Activated naive CD8-positive, alpha-beta T cell treated with anti-CD3 and anti-CD28 coated beads, Interleukin-2, amount 10 ng/mL, durations not matched to agents 7 days and 5 days (primary cell): Measurements from ENCODE around the gene SHOC2. TPM values are rescaled to one million over a fixed set of nuclear protein-coding genes. Genes with fewer than 3 reads are reported as not detected.

Source experiments
- ATAC-seq: fragments of 150-1000 bp; cut with Tn5 transposase; one replicate; pipeline ENCODE4 v1.10.0; 2021; ENCODE audit warnings: low read depth, moderate library complexity
- POLR2A ChIA-PET: fragments of 350-600 bp; sonication (Branson Sonifier 250); formaldehyde crosslinking; loops from one replicate; lab custom pipeline; 2021; ENCODE audit warnings: antibody characterized with exemption; lab: Charles Lee
- DNase-seq: peaks from one replicate; pipeline ENCODE4 v3.0.0; 2021
- H3K27ac Mint-ChIP-seq: one replicate; pipeline ENCODE4 v1.8.0; 2022; ENCODE audit warnings: mild to moderate bottlenecking, mixed read lengths
- H3K27me3 Mint-ChIP-seq: one replicate; pipeline ENCODE4 v1.8.0; 2022; ENCODE audit warnings: mild to moderate bottlenecking, moderate library complexity, mixed read lengths
- H3K36me3 Mint-ChIP-seq: one replicate; pipeline ENCODE4 v1.8.0; 2021; ENCODE audit warnings: mild to moderate bottlenecking, mixed read lengths
- H3K4me1 Mint-ChIP-seq: one replicate; pipeline ENCODE4 v1.8.0; 2021; ENCODE audit warnings: mixed read lengths
- H3K4me3 Mint-ChIP-seq: one replicate; pipeline ENCODE4 v1.8.0; 2022; ENCODE audit warnings: mild to moderate bottlenecking, moderate library complexity, mixed read lengths
- H3K9me3 Mint-ChIP-seq: one replicate; pipeline ENCODE4 v1.8.0; 2021; ENCODE audit warnings: mixed read lengths
- total RNA-seq, 2 experiments: library from RNA; stranded (reverse); gene quantifications; one replicate each; pipeline ENCODE4 v1.2.3, GENCODE V29; 2021

Gene SHOC2
- total RNA-seq, 2 experiments from 2014 or later = 49.8 to 56.2 TPM

DNA sequence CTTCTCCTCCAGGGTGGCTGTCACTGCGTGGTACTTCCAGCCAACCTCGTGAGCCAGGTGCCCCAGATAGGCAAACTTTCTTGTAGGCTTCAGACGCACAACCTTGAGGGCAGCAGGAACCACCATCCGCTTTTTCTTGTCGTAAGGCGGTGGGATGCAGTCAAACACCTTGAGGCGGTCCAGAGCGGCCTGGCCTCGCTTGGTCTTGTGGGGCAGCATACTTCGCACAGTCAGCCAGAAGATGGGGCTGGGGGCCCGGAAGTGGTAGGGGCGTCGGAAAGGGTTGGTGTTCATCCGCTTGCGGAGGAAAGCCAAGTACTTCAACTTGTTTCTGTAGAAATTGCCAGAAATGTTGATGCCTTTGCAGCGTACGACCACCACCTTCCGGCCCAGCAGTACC lies 17.4 kb downstream of the SHOC2 start:
- no peak for ATAC-seq
- Mint-ChIP-seq H3K27ac (no peak overlapping the region), H3K4me1 (peaks cover 10% of the 10 kb centered on the region), H3K9me3 (peaks cover 1% of the 10 kb centered on the region), H3K36me3 (peaks cover 29% of the 10 kb centered on the region), H3K27me3 (no peaks in the 10 kb centered on the region), H3K4me3 (no peak overlapping the region)
- POLR2A ChIA-PET = no interaction called here
- DNase-seq = no peak

DNA sequence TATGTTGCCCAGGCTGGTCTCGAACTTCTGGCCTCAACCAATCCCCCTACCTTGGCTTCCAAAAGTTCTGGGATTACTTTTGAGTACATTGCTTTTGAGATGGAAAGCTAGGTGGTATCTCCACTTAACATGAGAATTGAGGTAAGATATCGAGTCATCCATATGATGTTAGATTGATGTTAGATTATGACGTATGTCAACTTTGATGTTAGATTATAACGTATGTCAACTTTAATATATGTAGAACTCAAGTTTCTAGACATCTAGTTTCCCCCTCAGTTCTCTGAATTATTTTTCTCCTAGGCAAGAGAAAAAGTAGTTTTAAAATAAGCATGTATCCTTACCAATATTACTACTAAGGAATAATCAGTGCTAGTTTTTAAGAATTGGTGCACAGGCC lies 20.0 kb downstream of the SHOC2 start:
- DNase-seq (no peak), ATAC-seq (no peak)
- no peaks in the 10 kb centered on the region for H3K27me3 Mint-ChIP-seq
- POLR2A ChIA-PET = no interaction called here
- no peak overlapping the region for H3K4me3 Mint-ChIP-seq
- no peak overlapping the region for H3K27ac Mint-ChIP-seq
- H3K36me3 Mint-ChIP-seq = peaks cover 51% of the 10 kb centered on the region
- peaks cover 6% of the 10 kb centered on the region for H3K9me3 Mint-ChIP-seq
- H3K4me1 Mint-ChIP-seq = peaks cover 10% of the 10 kb centered on the region

DNA sequence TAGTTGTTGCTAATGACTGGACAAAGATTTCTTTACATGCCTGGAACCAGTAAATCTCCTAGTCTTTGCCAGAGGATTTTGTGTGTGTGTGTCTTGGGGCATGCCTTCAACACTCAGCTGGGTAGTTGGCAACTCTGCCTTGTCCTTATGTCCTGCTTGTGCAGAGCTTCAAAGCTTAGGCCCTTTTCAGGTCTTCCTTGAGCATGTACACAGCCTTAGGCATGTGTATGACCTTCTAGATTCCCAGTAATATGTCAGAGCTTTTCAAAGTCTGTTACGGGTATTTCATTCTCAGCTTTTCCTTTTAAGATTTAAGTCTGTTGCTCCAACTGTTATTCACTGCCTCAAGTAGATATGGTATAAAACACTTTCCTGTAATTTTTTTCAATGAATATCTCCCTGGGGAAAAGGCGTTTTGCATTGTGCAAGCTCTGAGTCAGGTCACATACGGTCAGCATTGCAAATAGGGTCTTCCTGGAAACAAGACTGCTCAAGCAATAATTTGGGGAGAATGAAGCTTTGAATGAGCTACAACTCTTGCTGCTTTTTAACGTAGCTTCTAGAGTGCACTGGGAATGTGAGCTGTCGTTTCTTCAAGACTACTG lies 25.5 kb downstream of the SHOC2 start:
- DNase-seq = no peak
- POLR2A ChIA-PET = interaction anchor here (0.5 kb wide), 1 partner anchor 8 kb away, joined by 3 read pairs; no protein-coding TSS in a partner anchor
- H3K4me3 Mint-ChIP-seq = no peak overlapping the region
- peaks cover 6% of the 10 kb centered on the region for H3K9me3 Mint-ChIP-seq
- no peaks in the 10 kb centered on the region for H3K27me3 Mint-ChIP-seq
- no peak for ATAC-seq
- peaks cover 70% of the 10 kb centered on the region for H3K36me3 Mint-ChIP-seq
- H3K27ac Mint-ChIP-seq = no peak overlapping the region
- H3K4me1 Mint-ChIP-seq = peaks cover 16% of the 10 kb centered on the region

- DNase-seq = no peak
- POLR2A ChIA-PET = no interaction called here
- Mint-ChIP-seq H3K27me3 (no peaks in the 10 kb centered on the region), H3K4me1 (peaks cover 16% of the 10 kb centered on the region), H3K36me3 (peaks cover 59% of the 10 kb centered on the region), H3K9me3 (peaks cover 5% of the 10 kb centered on the region), H3K4me3 (no peak overlapping the region), H3K27ac (no peak overlapping the region)
- ATAC-seq = no peak
Measured at GRCh38 chr10:110946496-110946895, 27.1 kb downstream of the SHOC2 start.

DNA sequence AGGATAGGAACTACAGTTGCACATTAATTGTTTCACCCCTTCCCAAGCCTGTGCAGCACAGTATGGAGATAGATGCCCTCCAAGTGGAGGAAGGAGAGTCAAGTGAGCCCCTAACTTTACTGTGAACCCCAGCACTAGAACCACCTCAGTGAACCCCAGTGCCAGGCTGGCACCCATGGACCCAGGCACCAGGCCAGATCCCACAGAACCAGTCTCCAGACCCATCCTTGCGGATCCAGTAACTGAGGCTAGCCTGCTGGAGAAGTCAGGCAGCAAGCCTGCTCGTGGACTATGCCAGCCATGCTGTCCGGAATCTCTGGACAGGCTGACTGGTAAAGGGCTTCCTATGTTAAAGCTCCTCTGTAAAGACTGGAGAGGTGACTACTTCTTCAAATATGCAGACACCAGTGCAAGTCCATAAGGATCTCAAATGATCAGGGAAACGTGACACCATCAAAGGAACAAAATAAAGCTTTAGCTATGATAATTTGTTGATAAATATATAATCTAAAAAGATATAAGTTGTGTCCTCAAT lies 27.7 kb downstream of the SHOC2 start:
- DNase-seq (no peak), ATAC-seq (no peak)
- POLR2A ChIA-PET = interaction anchor here (0.5 kb wide), 1 partner anchor 129 kb away, joined by 3 read pairs; no protein-coding TSS in a partner anchor
- Mint-ChIP-seq H3K27me3 (no peaks in the 10 kb centered on the region), H3K4me3 (no peak overlapping the region), H3K9me3 (peaks cover 5% of the 10 kb centered on the region), H3K36me3 (peaks cover 58% of the 10 kb centered on the region), H3K4me1 (peaks cover 16% of the 10 kb centered on the region), H3K27ac (no peak overlapping the region)

- Mint-ChIP-seq H3K4me1 (peaks cover 13% of the 10 kb centered on the region), H3K4me3 (no peak overlapping the region), H3K36me3 (peaks cover 44% of the 10 kb centered on the region), H3K27ac (no peak overlapping the region), H3K27me3 (no peaks in the 10 kb centered on the region), H3K9me3 (peaks cover 2% of the 10 kb centered on the region)
- POLR2A ChIA-PET = no interaction called here
- DNase-seq (no peak), ATAC-seq (no peak)
Measured at GRCh38 chr10:110951381-110951780, 32.0 kb downstream of the SHOC2 start.

DNA sequence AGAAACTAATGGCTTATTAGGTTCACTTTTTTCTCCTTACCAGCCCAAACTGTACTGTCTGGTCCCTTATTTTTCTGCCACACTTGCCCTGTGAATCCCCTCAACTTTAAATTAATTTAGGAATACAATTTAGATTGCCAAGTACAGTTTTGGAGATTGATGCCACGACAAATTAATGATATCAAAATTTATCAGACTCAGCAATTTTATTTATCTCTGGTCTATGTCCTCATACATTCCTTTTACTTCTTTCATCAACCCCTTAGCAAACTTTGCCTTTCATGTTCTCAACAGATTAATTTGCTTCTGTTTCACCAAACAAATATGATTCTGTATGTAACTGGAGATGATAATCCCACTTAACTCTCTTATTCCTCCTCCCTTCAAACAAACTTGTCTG lies 38.2 kb downstream of the SHOC2 start:
- no peak for ATAC-seq
- peaks cover 3% of the 10 kb centered on the region for H3K4me1 Mint-ChIP-seq
- POLR2A ChIA-PET = no interaction called here
- no peaks in the 10 kb centered on the region for H3K27me3 Mint-ChIP-seq
- peaks cover 2% of the 10 kb centered on the region for H3K9me3 Mint-ChIP-seq
- H3K4me3 Mint-ChIP-seq = no peak overlapping the region
- peaks cover 21% of the 10 kb centered on the region for H3K36me3 Mint-ChIP-seq
- no peak for DNase-seq
- H3K27ac Mint-ChIP-seq = no peak overlapping the region

- POLR2A ChIA-PET = no interaction called here
- Mint-ChIP-seq H3K27ac (no peak overlapping the region), H3K4me3 (no peak overlapping the region), H3K36me3 (peaks cover 18% of the 10 kb centered on the region), H3K9me3 (no peaks in the 10 kb centered on the region), H3K27me3 (no peaks in the 10 kb centered on the region), H3K4me1 (peaks cover 6% of the 10 kb centered on the region)
- DNase-seq = no peak
- no peak for ATAC-seq
Measured at GRCh38 chr10:110959379-110960332, 40.3 kb downstream of the SHOC2 start.

DNA sequence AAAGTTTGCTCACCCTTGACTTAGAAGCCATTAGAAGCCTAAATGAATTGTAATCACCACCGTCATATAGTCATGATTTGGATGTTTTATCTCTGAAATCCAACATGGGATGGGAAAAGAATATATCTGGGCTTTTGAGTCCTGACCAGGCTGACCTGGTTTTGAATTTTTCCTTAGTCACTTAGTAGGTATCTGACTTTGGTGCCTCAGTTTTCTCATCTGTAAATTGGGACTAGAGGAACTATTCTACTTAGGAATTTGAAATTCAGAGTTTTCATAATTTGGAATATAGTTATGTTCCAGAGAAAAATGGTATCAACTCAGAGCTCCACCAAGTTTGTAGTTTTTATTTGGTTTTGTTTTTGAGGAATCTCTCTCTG lies 40.9 kb downstream of the SHOC2 start:
- ATAC-seq = no peak
- POLR2A ChIA-PET = no interaction called here
- Mint-ChIP-seq H3K27ac (no peak overlapping the region), H3K27me3 (no peaks in the 10 kb centered on the region), H3K4me1 (peaks cover 6% of the 10 kb centered on the region), H3K36me3 (peaks cover 13% of the 10 kb centered on the region), H3K9me3 (no peaks in the 10 kb centered on the region), H3K4me3 (no peak overlapping the region)
- DNase-seq = no peak

DNA sequence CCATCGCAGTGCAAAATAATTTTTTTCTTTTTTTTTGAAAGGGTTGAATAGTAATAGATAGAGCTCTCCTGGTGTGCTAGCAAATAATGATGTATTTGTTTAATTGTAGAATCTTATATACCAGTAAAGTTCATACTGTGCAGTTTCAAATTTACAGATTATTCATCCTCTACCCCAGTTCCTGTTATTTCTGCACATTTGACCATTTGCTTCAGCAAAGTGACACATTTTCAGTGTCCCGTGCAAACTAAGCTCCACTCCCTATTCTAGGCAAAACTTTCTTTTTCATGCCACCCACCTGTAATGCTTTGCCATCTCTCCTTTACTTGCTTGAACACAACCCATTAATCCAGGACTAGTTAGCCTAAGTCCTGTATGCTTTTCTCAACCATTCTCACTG lies 43.0 kb downstream of the SHOC2 start:
- POLR2A ChIA-PET = no interaction called here
- H3K27ac Mint-ChIP-seq = no peak overlapping the region

GRCh38 chr10:110963162-110963561 lies 43.8 kb downstream of the SHOC2 start:
- DNase-seq (no peak), ATAC-seq (no peak)
- Mint-ChIP-seq H3K36me3 (peaks cover 15% of the 10 kb centered on the region), H3K27me3 (no peaks in the 10 kb centered on the region), H3K27ac (no peak overlapping the region), H3K9me3 (no peaks in the 10 kb centered on the region), H3K4me3 (no peak overlapping the region), H3K4me1 (peaks cover 9% of the 10 kb centered on the region)
- POLR2A ChIA-PET = no interaction called here

More for the DNA sequence above, 43.0 kb downstream of the SHOC2 start:
- H3K4me1 Mint-ChIP-seq = peaks cover 6% of the 10 kb centered on the region
- H3K36me3 Mint-ChIP-seq = peaks cover 13% of the 10 kb centered on the region
- H3K4me3 Mint-ChIP-seq = no peak overlapping the region
- no peak for ATAC-seq
- no peak for DNase-seq
- no peaks in the 10 kb centered on the region for H3K27me3 Mint-ChIP-seq
- H3K9me3 Mint-ChIP-seq = no peaks in the 10 kb centered on the region

GRCh38 chr10:110964681-110965080 lies 45.3 kb downstream of the SHOC2 start:
- Mint-ChIP-seq H3K27ac (no peak overlapping the region), H3K27me3 (no peaks in the 10 kb centered on the region), H3K4me1 (peaks cover 9% of the 10 kb centered on the region), H3K4me3 (no peak overlapping the region), H3K9me3 (no peaks in the 10 kb centered on the region), H3K36me3 (peaks cover 13% of the 10 kb centered on the region)
- POLR2A ChIA-PET = no interaction called here
- DNase-seq (no peak), ATAC-seq (no peak)

DNA sequence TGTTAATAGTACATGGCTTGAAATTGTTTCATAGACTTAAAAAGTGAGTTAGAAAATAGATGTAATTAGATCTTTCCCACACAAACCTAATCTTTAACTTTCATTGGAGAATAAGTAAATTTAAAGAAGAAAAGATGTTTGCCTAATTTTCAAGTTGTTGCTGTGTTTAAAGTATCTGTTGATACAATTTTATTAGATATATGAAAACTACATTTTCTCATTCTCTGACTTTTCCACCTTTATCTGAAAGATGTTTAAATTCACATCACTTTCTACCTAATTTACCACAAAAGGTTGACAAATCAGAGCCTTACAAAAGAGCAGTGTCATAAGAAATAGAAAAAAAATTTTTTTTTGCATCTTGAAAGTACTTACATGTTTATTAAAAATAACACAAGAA lies 45.8 kb downstream of the SHOC2 start:
- ATAC-seq (no peak), DNase-seq (no peak)
- Mint-ChIP-seq H3K27ac (no peak overlapping the region), H3K27me3 (no peaks in the 10 kb centered on the region), H3K4me3 (no peak overlapping the region), H3K9me3 (no peaks in the 10 kb centered on the region), H3K4me1 (peaks cover 10% of the 10 kb centered on the region), H3K36me3 (peaks cover 17% of the 10 kb centered on the region)
- POLR2A ChIA-PET = no interaction called here
